ENCODE results near the gene CCDC7.
"Not testable (repeated sequence)": the region's sequence is repeated elsewhere in the genome, so short reads cannot be mapped to it uniquely, and the experiment has no call there.

CCDC7 gene

DNA sequence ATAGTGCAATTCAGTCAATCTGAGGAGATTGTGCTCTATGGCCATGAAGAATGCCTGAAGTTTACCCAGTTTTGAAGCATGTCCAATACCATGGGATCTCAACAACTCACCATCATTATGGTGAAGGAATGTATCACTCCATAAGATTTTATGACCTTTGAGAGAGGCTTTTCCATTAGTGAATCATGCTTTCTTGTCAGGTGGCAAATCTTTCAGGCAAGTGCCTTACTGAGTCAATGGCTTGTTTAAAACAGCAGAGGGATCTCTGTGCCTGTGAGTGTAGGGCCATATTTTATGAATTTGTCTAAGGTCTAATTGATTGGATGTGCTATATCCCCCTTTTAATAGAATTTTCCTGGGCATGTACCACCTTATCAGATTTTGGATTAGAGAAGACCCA is 131.5 kb downstream of the CCDC7 start:
- DNase-seq, result no peak
- TF ChIP-seq GATA1 (IDR thresholded peaks at IDR 0.05; ENCODE audit: low read depth, low read length) (no peak), POLR2A (IDR thresholded peaks at IDR 0.05; ENCODE audit: low read length) (no peak)

DNA sequence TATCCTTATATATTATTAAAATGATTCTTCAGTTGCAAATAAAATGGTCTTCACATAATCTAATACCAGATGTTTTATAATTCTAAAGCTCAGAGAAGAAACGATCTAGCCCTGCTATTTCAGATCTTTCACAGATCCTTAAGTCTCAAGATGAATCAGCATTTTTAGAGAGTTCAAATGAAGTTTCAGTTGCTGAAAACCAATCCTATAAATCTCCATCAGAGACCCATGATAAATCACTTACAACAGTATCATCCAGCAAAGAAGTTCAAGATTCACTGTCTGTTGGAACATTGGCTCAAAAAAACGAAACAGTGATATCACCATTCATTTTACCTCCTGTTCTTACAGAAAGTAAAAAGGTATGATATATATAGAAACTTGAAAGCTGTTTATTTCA is 137.0 kb downstream of the CCDC7 start:
- no peak for DNase-seq
- TF ChIP-seq POLR2A (IDR thresholded peaks at IDR 0.05; ENCODE audit: low read length) (no peak), GATA1 (IDR thresholded peaks at IDR 0.05; ENCODE audit: low read depth, low read length) (no peak)

DNA sequence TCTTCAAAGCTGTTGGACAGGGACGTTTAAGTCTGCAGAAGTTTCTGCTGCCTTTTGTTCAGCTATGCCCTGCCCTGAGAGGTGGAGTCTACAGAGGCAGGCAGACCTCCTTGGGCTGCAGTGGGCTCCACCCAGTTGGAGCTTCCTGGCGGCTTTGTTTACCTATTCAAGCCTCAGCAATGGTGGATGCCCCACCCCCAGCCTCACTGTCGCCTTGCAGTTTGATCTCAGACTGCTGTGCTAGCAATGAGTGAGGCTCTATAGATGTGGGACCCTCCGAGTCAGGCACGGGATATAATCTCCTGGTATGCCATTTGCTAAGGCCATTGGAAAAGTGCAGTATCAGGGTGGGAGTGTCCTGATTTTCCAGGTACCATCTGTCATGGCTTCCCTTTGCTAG is 152.1 kb downstream of the CCDC7 start:
- not testable (repeated sequence) for DNase-seq

DNA sequence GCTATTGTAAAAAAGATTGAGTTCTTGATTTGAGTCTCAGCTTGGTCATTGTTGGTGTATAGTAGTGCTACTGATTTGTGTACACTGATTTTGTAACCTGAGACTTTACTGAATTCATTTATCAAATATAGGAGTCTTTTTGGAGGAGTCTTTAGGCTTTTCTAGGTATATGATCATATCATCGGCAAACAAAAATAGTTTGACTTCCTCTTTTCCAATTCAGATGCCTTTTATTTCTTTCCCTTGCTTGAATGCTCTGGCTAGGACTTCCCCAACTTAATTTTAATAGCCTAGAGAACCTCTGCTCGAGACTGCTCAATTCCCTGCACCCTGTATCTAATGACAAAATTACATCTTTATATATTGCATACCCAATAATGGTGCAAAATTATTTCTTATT is 154.4 kb downstream of the CCDC7 start:
- TF ChIP-seq POLR2A (IDR thresholded peaks at IDR 0.05; ENCODE audit: low read length) (no peak), GATA1 (IDR thresholded peaks at IDR 0.05; ENCODE audit: low read depth, low read length) (no peak)
- DNase-seq, result no peak

DNA sequence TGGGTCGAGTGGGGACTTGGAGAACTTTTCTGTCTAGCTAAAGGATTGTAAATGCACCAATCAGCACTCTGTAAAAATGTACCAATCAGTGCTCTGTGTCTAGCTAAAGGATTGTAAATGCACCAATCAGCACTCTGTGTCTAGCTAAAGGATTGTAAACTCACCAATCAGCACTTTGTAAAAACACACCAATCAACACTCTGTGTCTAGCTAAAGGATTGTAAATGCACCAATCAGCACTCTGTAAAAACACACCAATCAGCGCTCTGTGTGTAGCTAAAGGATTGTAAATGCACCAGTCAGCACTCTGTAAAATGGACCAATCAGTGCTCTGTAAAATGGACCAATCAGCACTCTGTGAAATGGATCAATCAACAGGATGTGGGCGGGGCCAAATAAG is 155.6 kb downstream of the CCDC7 start:
- DNase-seq, result not testable (repeated sequence)

DNA sequence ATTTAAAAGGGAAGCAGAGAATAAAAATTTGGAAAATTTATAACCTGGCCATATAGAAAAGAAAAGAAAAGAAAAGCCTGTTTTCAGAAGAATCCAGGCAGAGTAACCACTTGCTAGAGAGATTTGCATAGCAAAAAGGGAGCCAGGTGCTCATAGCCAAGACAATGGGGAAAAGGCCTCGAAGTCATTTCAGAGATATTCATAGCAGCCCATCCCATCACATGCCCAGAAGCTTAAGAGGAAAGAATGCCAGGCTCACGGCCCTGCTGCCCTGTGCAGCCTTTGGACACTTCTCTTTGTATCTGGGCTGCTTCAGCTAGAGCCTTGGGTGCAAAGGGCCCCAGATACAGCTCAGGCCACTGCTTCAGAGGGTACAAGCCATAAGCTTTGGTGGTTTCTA is 159.8 kb downstream of the CCDC7 start:
- TF ChIP-seq GATA1 (IDR thresholded peaks at IDR 0.05; ENCODE audit: low read depth, low read length), result no peak
- TF ChIP-seq POLR2A (IDR thresholded peaks at IDR 0.05; ENCODE audit: low read length), result no peak
- no peak for DNase-seq

DNA sequence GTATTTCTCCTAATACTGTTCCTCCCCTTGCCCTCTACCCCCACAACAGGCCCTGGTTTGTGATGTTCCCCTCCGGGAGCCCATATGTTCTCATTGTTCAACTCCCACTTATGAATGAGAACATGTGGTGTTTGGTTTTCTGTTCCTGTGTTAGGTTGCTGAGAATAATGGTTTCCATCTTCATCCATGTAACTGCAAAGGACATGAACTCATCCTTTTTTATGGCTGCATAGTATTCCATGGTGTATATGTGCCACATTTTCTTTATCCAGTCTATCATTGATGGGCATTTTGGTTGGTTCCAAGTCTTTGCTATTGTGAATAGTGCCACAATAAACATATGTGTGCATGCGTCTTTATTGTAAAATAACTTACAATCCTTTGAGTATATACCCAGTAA is 164.6 kb downstream of the CCDC7 start:
- not testable (repeated sequence) for DNase-seq

DNA sequence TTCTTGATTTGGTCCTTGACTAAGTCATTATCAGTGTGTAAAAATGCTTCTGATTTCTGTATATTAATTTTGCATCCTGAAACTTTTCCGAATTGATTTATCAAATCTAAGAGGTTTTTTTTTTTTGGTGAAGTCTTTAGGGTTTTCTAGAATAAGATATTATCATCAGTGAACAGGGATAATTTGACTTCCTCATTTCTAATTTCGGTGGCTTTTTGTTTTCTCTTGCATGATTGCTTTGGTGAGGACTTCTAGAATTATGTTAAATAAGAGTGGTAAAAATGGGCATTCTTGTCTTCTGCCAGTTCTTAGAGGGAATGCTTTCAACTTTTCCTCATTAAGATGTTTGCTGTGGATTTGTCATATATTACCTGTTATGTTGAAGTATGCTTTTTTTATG is 170.5 kb downstream of the CCDC7 start:
- no peak for TF ChIP-seq POLR2A (IDR thresholded peaks at IDR 0.05; ENCODE audit: low read length)
- no peak for TF ChIP-seq GATA1 (IDR thresholded peaks at IDR 0.05; ENCODE audit: low read depth, low read length)
- DNase-seq, result no peak

DNA sequence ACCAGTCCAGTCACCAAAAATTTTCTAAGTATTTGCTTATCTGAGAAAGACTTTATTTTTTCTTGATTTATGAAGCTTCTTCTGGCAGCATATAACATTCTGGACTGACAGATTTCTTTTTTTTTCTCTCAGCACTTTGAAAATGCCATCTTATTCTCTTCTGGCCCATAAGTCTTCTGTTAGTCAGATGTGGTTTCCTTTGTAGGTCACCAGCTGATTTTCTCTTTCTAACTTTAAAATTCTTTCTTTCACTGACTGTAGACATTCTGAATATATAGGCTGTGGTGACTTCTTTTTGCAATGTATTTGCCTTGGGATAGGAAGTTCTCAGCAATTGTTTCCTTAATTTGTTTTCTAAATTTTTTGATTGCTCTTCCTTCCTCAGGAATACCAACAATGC is 172.5 kb downstream of the CCDC7 start:
- DNase-seq, result no peak
- no peak for TF ChIP-seq POLR2A (IDR thresholded peaks at IDR 0.05; ENCODE audit: low read length)
- no peak for TF ChIP-seq GATA1 (IDR thresholded peaks at IDR 0.05; ENCODE audit: low read depth, low read length)

DNA sequence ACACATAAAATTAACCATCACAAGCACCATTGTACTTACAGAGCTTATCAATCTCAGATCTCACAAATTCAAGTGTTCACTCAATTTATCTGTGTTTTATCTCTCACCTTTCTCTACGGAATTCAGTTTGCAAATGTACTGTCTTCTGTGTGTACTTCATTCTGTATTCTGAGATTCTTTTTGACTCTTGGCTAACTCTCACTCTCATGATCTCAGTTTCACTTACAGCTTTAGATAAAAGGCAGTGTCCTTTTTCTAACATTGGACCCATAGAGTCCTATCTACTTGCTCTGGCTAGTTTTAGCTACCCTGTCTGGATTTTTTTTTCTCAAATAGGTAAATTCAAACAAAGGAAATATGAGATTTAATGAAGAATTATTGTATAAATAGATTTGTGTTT is 176.0 kb downstream of the CCDC7 start:
- TF ChIP-seq POLR2A (IDR thresholded peaks at IDR 0.05; ENCODE audit: low read length) (no peak), GATA1 (IDR thresholded peaks at IDR 0.05; ENCODE audit: low read depth, low read length) (no peak)
- DNase-seq, result no peak

DNA sequence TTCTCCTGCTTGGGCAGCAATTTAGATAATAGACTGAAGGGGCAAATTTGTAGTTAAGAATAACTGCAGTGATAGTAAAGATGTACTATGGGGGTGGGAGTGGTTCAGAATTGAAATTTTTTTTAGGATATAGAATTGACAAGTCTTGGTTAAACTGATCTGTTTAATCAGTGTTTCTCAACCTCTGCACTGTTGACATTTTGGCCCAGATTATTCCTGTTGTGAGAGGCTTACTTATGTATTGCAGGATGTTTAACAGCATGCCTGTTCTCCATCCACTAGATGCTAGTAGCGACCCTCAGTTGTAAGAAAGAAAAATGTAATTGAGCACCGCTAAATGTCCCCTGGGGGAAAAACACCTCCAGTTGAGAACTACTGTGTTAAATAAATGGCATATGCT is 176.5 kb downstream of the CCDC7 start:
- DNase-seq, result no peak
- TF ChIP-seq GATA1 (IDR thresholded peaks at IDR 0.05; ENCODE audit: low read depth, low read length), result no peak

DNA sequence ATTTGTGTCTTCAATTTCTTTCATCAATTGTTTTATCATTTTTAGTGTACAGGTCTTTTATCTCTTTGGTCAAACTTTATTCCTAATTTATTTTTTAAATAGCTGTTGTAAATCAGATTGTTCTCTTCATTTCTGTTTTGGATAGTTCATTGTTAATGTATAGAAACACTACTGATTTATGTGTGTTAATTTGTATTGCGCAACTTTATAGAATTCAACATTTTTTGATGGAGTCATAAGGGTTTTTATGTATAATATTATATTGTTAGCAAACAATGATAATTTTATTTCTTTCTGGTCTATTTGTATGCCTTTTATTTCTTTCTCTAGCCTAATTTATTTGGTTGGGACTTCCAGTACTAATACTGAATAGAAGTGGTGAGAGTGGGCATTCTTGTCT is 181.2 kb downstream of the CCDC7 start:
- no peak for DNase-seq
- no peak for TF ChIP-seq GATA1 (IDR thresholded peaks at IDR 0.05; ENCODE audit: low read depth, low read length)
- TF ChIP-seq POLR2A (IDR thresholded peaks at IDR 0.05; ENCODE audit: low read length), result no peak

DNA sequence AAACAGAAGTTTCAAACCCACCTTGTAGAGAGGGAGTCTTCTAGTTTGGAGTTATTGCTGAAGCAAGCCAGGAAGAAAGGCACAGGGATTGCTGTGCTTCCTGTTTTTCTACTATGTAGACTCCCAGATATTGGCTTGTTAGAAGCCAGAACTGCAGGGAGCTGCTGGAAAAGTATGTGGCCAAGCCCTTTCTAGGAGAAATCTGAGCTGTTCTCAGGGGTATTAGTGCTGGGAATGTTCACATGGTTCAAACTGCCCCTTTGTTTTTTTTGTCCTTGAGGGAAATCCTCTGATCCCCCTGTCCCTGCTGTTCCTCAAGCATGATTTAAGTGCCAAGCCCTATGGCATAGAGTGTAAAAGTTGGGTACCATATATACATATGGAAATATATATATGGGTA is 184.0 kb downstream of the CCDC7 start:
- no peak for DNase-seq
- TF ChIP-seq GATA1 (IDR thresholded peaks at IDR 0.05; ENCODE audit: low read depth, low read length) (no peak), POLR2A (IDR thresholded peaks at IDR 0.05; ENCODE audit: low read length) (no peak)

DNA sequence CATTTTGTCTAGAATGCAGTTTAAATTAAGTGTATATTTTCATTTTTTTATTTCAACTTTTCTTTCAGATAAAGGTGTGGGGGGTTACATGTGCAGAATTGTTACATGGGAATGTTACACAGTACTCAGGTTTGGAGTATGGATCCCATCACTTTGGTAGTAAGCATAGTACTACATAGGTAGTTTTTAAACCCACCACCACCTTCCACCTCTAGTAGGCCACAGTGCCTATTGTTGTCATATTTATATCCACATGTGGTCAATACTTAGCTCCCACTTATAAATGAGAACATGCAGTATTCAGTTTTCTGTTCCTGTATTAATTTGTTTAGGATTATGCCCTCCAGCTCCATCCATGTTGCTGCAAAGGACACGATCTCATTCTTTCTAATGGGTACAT is 200.6 kb downstream of the CCDC7 start:
- TF ChIP-seq GATA1 (IDR thresholded peaks at IDR 0.05; ENCODE audit: low read depth, low read length) (no peak), POLR2A (IDR thresholded peaks at IDR 0.05; ENCODE audit: low read length) (no peak)
- no peak for DNase-seq

DNA sequence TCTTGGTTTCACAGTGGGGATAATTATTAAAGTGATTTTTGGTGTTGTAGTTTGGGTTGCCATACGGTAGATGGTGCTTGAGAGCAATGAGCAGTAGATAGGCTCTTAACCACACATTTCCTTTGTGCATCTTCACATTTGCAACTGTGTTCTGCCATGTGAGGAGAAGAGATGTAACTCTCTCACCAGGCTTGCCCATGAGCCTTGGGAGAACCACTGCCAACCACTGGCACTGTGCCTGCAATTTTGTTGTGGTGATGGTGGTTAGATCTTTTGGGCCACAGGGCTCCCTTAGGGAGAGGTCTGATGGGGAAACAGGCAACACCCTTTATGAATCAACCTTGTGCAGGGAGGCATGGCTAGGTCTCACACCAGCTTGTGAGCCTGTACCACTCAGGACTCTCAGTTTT is 204.3 kb downstream of the CCDC7 start:
- TF ChIP-seq POLR2A (IDR thresholded peaks at IDR 0.05; ENCODE audit: low read length), result no peak
- DNase-seq, result no peak

DNA sequence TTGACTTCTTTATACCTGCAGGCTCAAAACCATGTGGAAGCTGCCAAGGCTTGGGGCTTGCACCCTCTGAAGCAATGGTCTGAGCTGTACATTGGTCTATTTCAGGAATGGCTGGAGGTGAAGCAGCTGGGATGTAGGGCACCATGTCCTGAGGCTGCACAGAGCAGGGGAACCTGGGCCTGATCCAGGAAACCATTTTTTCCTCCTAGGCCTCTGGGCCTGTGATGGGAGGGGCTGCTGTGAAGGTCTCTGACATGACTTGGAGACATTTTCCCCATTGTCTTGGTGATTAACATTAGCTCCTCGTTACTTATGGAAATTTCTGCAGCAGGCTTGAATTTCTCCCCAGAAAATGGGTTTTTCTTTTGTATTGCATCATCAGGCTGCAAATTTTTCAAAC is 211.5 kb downstream of the CCDC7 start:
- DNase-seq, result not testable (repeated sequence)

DNA sequence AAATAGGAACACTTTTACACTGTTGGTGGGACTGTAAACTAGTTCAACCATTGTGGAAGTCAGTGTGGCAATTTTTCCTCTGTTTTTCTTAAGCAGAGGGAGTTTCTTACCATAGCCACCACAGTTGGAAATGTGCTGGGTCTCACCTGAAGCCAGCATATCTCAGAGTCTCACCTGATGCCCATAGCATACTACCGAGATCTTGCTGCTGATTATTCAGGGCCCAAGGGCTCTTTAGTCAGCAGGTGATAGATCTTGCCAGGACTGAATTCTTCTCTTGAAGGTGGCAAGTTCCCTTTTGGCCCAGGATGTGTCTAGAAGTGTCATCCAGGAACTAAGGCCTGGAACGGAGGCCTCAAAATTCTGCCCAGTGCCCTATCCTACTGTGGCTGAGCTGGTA is 215.4 kb downstream of the CCDC7 start:
- DNase-seq, result no peak
- TF ChIP-seq GATA1 (IDR thresholded peaks at IDR 0.05; ENCODE audit: low read depth, low read length), result no peak
- TF ChIP-seq POLR2A (IDR thresholded peaks at IDR 0.05; ENCODE audit: low read length), result no peak
